Stimulated activated naive CD8-positive, alpha-beta T cell treated with anti-CD3 and anti-CD28 coated beads, Interleukin-15, amount 100 ng/mL, for 72 hours (primary cell): ENCODE measurements around the gene LCE2D.
"Not testable (repeated sequence)": the region's sequence is repeated elsewhere in the genome, so short reads cannot be mapped to it uniquely, and the experiment has no call there.

ENCODE experiments used
- ATAC-seq: fragments of 150-1000 bp; cut with Tn5 transposase; 2 replicates; pipeline ENCODE4 v1.10.0; 2021; ENCODE audit warnings: mild to moderate bottlenecking, moderate library complexity
- DNase-seq, 2 donors: peaks; one replicate each; pipeline ENCODE4 v3.0.0; 2021 to 2022
- H3K27ac Mint-ChIP-seq, 2 donors: one replicate each; pipeline ENCODE4 v1.8.0; 2022; ENCODE audit warnings: mild to moderate bottlenecking in 2 of 2, mixed read lengths in 2 of 2, moderate library complexity in 2 of 2
- H3K27me3 Mint-ChIP-seq: one replicate; pipeline ENCODE4 v1.8.0; 2022; ENCODE audit warnings: mixed read lengths
- H3K4me1 Mint-ChIP-seq: one replicate; pipeline ENCODE4 v1.8.0; 2022; ENCODE audit warnings: mild to moderate bottlenecking, mixed read lengths
- H3K4me3 Mint-ChIP-seq, 2 donors: one replicate each; pipeline ENCODE4 v1.8.0; 2022; ENCODE audit warnings: mild to moderate bottlenecking in 2 of 2, mixed read lengths in 2 of 2, moderate library complexity in 1 of 2
- H3K9me3 Mint-ChIP-seq, 2 donors: one replicate each; pipeline ENCODE4 v1.8.0; 2022; ENCODE audit warnings: mixed read lengths in 2 of 2

The LCE2D gene

GRCh38 chr1:152663098-152663497, at the start of gene LCE2D:
Gene LCE2D, plus strand, starts transcription at chr1:152663380. Its CDS starts 726 bp downstream, at chr1:152664106.
- no peak for ATAC-seq
- DNase-seq, result no peak
- Mint-ChIP-seq H3K4me1 (no peaks in the 10 kb centered on the region), H3K4me3 (no peak within 1 kb of the TSS), H3K27ac (no peak within 1 kb of the TSS), H3K9me3 (no peaks in the 10 kb centered on the region), H3K27me3 (peaks cover 29% of the 10 kb centered on the region)

- H3K9me3 Mint-ChIP-seq, result peaks cover 0 to 13% of the 10 kb centered on the region in 2 donors
- H3K27ac Mint-ChIP-seq, result no peak within 1 kb of the TSS
- no peaks in the 10 kb centered on the region for H3K27me3 Mint-ChIP-seq
- H3K4me3 Mint-ChIP-seq, result no peak within 1 kb of the TSS
- no peaks in the 10 kb centered on the region for H3K4me1 Mint-ChIP-seq
- ATAC-seq (no peak), DNase-seq (no peak)
Measured at GRCh38 chr1:152613511-152613910, 49.7 kb upstream of the LCE2D start, which contains the start of gene LCE3B. Gene LCE3B, plus strand, starts transcription at chr1:152613811. Its CDS starts 0 bp downstream, at chr1:152613811.

GRCh38 chr1:152621993-152622392, 41.2 kb upstream of the LCE2D start:
- Mint-ChIP-seq H3K9me3 (peaks cover 0 to 23% of the 10 kb centered on the region in 2 donors), H3K4me3 (no peak overlapping the region), H3K27me3 (peaks cover 29% of the 10 kb centered on the region), H3K4me1 (no peaks in the 10 kb centered on the region), H3K27ac (no peak overlapping the region)
- DNase-seq (no peak), ATAC-seq (no peak)

GRCh38 chr1:152622803-152623202, 40.4 kb upstream of the LCE2D start, which contains the start of gene LCE3A:
Gene LCE3A, minus strand, starts transcription at chr1:152623103. Its CDS starts 0 bp downstream, at chr1:152623103.
- Mint-ChIP-seq H3K9me3 (peaks cover 0 to 17% of the 10 kb centered on the region in 2 donors), H3K27me3 (peaks cover 30% of the 10 kb centered on the region), H3K27ac (peak within 1 kb of the TSS in 1 of 2 donors; percentile 13), H3K4me1 (no peaks in the 10 kb centered on the region), H3K4me3 (no peak within 1 kb of the TSS)
- DNase-seq, result peak in 1 of 2 donors; percentile 9
- ATAC-seq, result peak; percentile 43

GRCh38 chr1:152623203-152623844, 39.9 kb upstream of the LCE2D start:
- peaks cover 0 to 12% of the 10 kb centered on the region in 2 donors for H3K9me3 Mint-ChIP-seq
- peaks cover 34% of the 10 kb centered on the region for H3K27me3 Mint-ChIP-seq
- H3K27ac Mint-ChIP-seq, result no peak overlapping the region
- DNase-seq (peak; percentile 14 to 21), ATAC-seq (peak; percentile 50)
- H3K4me1 Mint-ChIP-seq, result no peaks in the 10 kb centered on the region
- H3K4me3 Mint-ChIP-seq, result no peak overlapping the region

- peaks cover 54% of the 10 kb centered on the region for H3K27me3 Mint-ChIP-seq
- no peak for ATAC-seq
- H3K4me1 Mint-ChIP-seq, result no peaks in the 10 kb centered on the region
- no peak overlapping the region for H3K4me3 Mint-ChIP-seq
- H3K27ac Mint-ChIP-seq, result no peak overlapping the region
- no peak for DNase-seq
- H3K9me3 Mint-ChIP-seq, result no peaks in the 10 kb centered on the region
Measured at GRCh38 chr1:152626744-152627143, 36.4 kb upstream of the LCE2D start.

- H3K9me3 Mint-ChIP-seq, result no peaks in the 10 kb centered on the region
- H3K27ac Mint-ChIP-seq, result no peak overlapping the region
- no peaks in the 10 kb centered on the region for H3K4me1 Mint-ChIP-seq
- DNase-seq (no peak), ATAC-seq (no peak)
- no peak overlapping the region for H3K4me3 Mint-ChIP-seq
- H3K27me3 Mint-ChIP-seq, result peaks cover 46% of the 10 kb centered on the region
Measured at GRCh38 chr1:152630596-152630995, 32.6 kb upstream of the LCE2D start.

- DNase-seq (no peak), ATAC-seq (no peak)
- Mint-ChIP-seq H3K27me3 (peaks cover 13% of the 10 kb centered on the region), H3K9me3 (no peaks in the 10 kb centered on the region), H3K27ac (no peak overlapping the region), H3K4me3 (no peak overlapping the region), H3K4me1 (no peaks in the 10 kb centered on the region)
Measured at GRCh38 chr1:152640351-152640750, 22.8 kb upstream of the LCE2D start.

GRCh38 chr1:152643945-152644344, 19.2 kb upstream of the LCE2D start:
- Mint-ChIP-seq H3K4me1 (no peaks in the 10 kb centered on the region), H3K27ac (no peak overlapping the region), H3K27me3 (peaks cover 30% of the 10 kb centered on the region), H3K9me3 (no peaks in the 10 kb centered on the region), H3K4me3 (no peak overlapping the region)
- no peak for DNase-seq
- ATAC-seq, result no peak

- no peak for DNase-seq
- Mint-ChIP-seq H3K27me3 (peaks cover 30% of the 10 kb centered on the region), H3K9me3 (no peaks in the 10 kb centered on the region), H3K4me1 (no peaks in the 10 kb centered on the region), H3K27ac (no peak overlapping the region), H3K4me3 (no peak overlapping the region)
- ATAC-seq, result no peak
Measured at GRCh38 chr1:152645146-152645545, 18.0 kb upstream of the LCE2D start.

- Mint-ChIP-seq H3K4me1 (no peaks in the 10 kb centered on the region), H3K27ac (no peak overlapping the region), H3K27me3 (peaks cover 30% of the 10 kb centered on the region), H3K9me3 (no peaks in the 10 kb centered on the region), H3K4me3 (no peak overlapping the region)
- DNase-seq, result no peak
- no peak for ATAC-seq
Measured at GRCh38 chr1:152646656-152647055, 16.5 kb upstream of the LCE2D start.

- ATAC-seq (peak; percentile 43), DNase-seq (peak; percentile 48 to 57)
- H3K9me3 Mint-ChIP-seq, result no peaks in the 10 kb centered on the region
- H3K27ac Mint-ChIP-seq, result no peak overlapping the region
- H3K4me1 Mint-ChIP-seq, result peaks cover 4% of the 10 kb centered on the region
- no peak overlapping the region for H3K4me3 Mint-ChIP-seq
- H3K27me3 Mint-ChIP-seq, result peaks cover 11% of the 10 kb centered on the region
Measured at GRCh38 chr1:152654110-152654509, 9.1 kb upstream of the LCE2D start.

GRCh38 chr1:152656459-152656858, 6.7 kb upstream of the LCE2D start:
- Mint-ChIP-seq H3K27ac (no peak overlapping the region), H3K9me3 (no peaks in the 10 kb centered on the region), H3K4me3 (no peak overlapping the region), H3K4me1 (peaks cover 4% of the 10 kb centered on the region), H3K27me3 (peaks cover 11% of the 10 kb centered on the region)
- DNase-seq (no peak), ATAC-seq (no peak)

- H3K4me3 Mint-ChIP-seq, result no peak overlapping the region
- H3K27ac Mint-ChIP-seq, result no peak overlapping the region
- peaks cover 4% of the 10 kb centered on the region for H3K4me1 Mint-ChIP-seq
- no peak for ATAC-seq
- no peaks in the 10 kb centered on the region for H3K9me3 Mint-ChIP-seq
- peaks cover 11% of the 10 kb centered on the region for H3K27me3 Mint-ChIP-seq
- DNase-seq, result no peak
Measured at GRCh38 chr1:152657677-152658076, 5.5 kb upstream of the LCE2D start.

GRCh38 chr1:152658649-152659048, 4.5 kb upstream of the LCE2D start:
- H3K27ac Mint-ChIP-seq, result no peak overlapping the region
- DNase-seq, result no peak
- H3K9me3 Mint-ChIP-seq, result no peaks in the 10 kb centered on the region
- peaks cover 4% of the 10 kb centered on the region for H3K4me1 Mint-ChIP-seq
- no peak overlapping the region for H3K4me3 Mint-ChIP-seq
- peaks cover 10% of the 10 kb centered on the region for H3K27me3 Mint-ChIP-seq
- ATAC-seq, result no peak

GRCh38 chr1:152666171-152666570, 3.0 kb downstream of the LCE2D start:
- DNase-seq, H3K4me3 Mint-ChIP-seq, H3K27ac Mint-ChIP-seq, H3K9me3 Mint-ChIP-seq, H3K4me1 Mint-ChIP-seq, ATAC-seq: not testable (repeated sequence)
- H3K27me3 Mint-ChIP-seq, result peaks cover 29% of the 10 kb centered on the region

GRCh38 chr1:152667648-152668047, 4.5 kb downstream of the LCE2D start:
- Mint-ChIP-seq H3K4me3 (no peak overlapping the region), H3K9me3 (no peaks in the 10 kb centered on the region), H3K27me3 (peaks cover 31% of the 10 kb centered on the region), H3K27ac (no peak overlapping the region), H3K4me1 (no peaks in the 10 kb centered on the region)
- DNase-seq (no peak), ATAC-seq (no peak)
